SU-DHL-6 (cell line): Measurements from ENCODE around the gene IFNGR2.

Source experiments
- CTCF ChIP-seq: fragments of 200-600 bp; sonication (generic); IDR thresholded peaks from one replicate; pipeline ENCODE4 v1.5.1; 2017; ENCODE audit warnings: antibody characterized with exemption, mild to moderate bottlenecking, low read length, moderate library complexity; ENCODE audit not compliant: insufficient read depth, poor library complexity, severe bottlenecking
- EZH2phosphoT487 ChIP-seq: fragments of 200-600 bp; sonication (generic), shearing (Covaris generic); conservative IDR thresholded peaks from 2 replicates; pipeline ENCODE4 v1.6.1; 2018; ENCODE audit warnings: mild to moderate bottlenecking, antibody characterized with exemption, low read length, moderate library complexity, mixed read lengths

- TF ChIP-seq CTCF (no peak), EZH2phosphoT487 (no peak)
Observed at GRCh38 chr21:33388188-33388587, 15.0 kb upstream of the IFNGR2 start.
